ENCODE data around the gene RAD51B.
"Not testable (repeated sequence)": the region's sequence is repeated elsewhere in the genome, so short reads cannot be mapped to it uniquely, and the experiment has no call there.

The RAD51B gene

GRCh38 chr14:68085742-68086141, 266.2 kb downstream of the RAD51B start:
- DNase-seq: no peak

- DNase-seq: peak; percentile 94
Observed at GRCh38 chr14:68088451-68088854, 268.9 kb downstream of the RAD51B start.

GRCh38 chr14:68089146-68089731, 269.7 kb downstream of the RAD51B start:
- peak; percentile 99 for DNase-seq

- DNase-seq: no peak
Observed at GRCh38 chr14:68094158-68094557, 274.6 kb downstream of the RAD51B start.

- DNase-seq: peak; percentile 13
Observed at GRCh38 chr14:68094752-68095151, 275.2 kb downstream of the RAD51B start.

GRCh38 chr14:68097727-68098126, 278.1 kb downstream of the RAD51B start:
- DNase-seq: no peak

- no peak for DNase-seq
Observed at GRCh38 chr14:68098834-68099233, 279.3 kb downstream of the RAD51B start.

- DNase-seq: no peak
Observed at GRCh38 chr14:68099495-68100045, 280.0 kb downstream of the RAD51B start.

- DNase-seq: peak; percentile 41
Observed at GRCh38 chr14:68101715-68102301, 282.2 kb downstream of the RAD51B start.

- no peak for DNase-seq
Observed at GRCh38 chr14:68103853-68104252, 284.3 kb downstream of the RAD51B start.

GRCh38 chr14:68104518-68104917, 284.9 kb downstream of the RAD51B start:
- no peak for DNase-seq

GRCh38 chr14:68105816-68106215, 286.2 kb downstream of the RAD51B start:
- no peak for DNase-seq

GRCh38 chr14:68106456-68106855, 286.9 kb downstream of the RAD51B start:
- DNase-seq: peak; percentile 18

- no peak for DNase-seq
Observed at GRCh38 chr14:68106905-68107304, 287.3 kb downstream of the RAD51B start.

- peak; percentile 12 for DNase-seq
Observed at GRCh38 chr14:68109132-68109900, 289.7 kb downstream of the RAD51B start.

- peak; percentile 99 for DNase-seq
Observed at GRCh38 chr14:68111097-68111852, 291.7 kb downstream of the RAD51B start.

GRCh38 chr14:68111853-68112270, 292.3 kb downstream of the RAD51B start:
- DNase-seq: no peak

GRCh38 chr14:68112442-68112841, 292.9 kb downstream of the RAD51B start:
- peak; percentile 72 for DNase-seq

GRCh38 chr14:68113343-68113930, 293.9 kb downstream of the RAD51B start:
- DNase-seq: peak; percentile 17

GRCh38 chr14:68115952-68116351, 296.4 kb downstream of the RAD51B start:
- not testable (repeated sequence) for DNase-seq

- DNase-seq: no peak
Observed at GRCh38 chr14:68122651-68123050, 303.1 kb downstream of the RAD51B start.

GRCh38 chr14:68124050-68124449, 304.5 kb downstream of the RAD51B start:
- no peak for DNase-seq
